BLaER1 treated with 17β-estradiol and CSF1 and Interleukin-3, amounts not matched to agents 10 nM and 100 nM (cell line): ENCODE data around the gene SAT1.
"Not testable (repeated sequence)": the region's sequence is repeated elsewhere in the genome, so short reads cannot be mapped to it uniquely, and the experiment has no call there.

Experiments
- H3K27ac ChIP-seq, 11 experiments: shearing (Covaris generic); formaldehyde crosslinking; 2 replicates each; pipeline ENCODE4 v1.8.1; 2022
- H3K27me3 ChIP-seq, 11 experiments: shearing (Covaris generic); formaldehyde crosslinking; 2 replicates each; pipeline ENCODE4 v1.8.1; 2022
- H3K36me3 ChIP-seq, 11 experiments: shearing (Covaris generic); formaldehyde crosslinking; 2 replicates each; pipeline ENCODE4 v1.8.1; 2022
- H3K4me1 ChIP-seq, 10 experiments: shearing (Covaris generic); formaldehyde crosslinking; 2 replicates each; pipeline ENCODE4 v1.8.1; 2022
- H3K4me2 ChIP-seq, 11 experiments: shearing (Covaris generic); formaldehyde crosslinking; 2 replicates each; pipeline ENCODE4 v1.8.1; 2022
- H3K4me3 ChIP-seq, 10 experiments: shearing (Covaris generic); formaldehyde crosslinking; 2 replicates each; pipeline ENCODE4 v1.8.1; 2022
- H3K9ac ChIP-seq, 11 experiments: shearing (Covaris generic); formaldehyde crosslinking; 2 replicates each; pipeline ENCODE4 v1.8.1; 2022
- H3K9me3 ChIP-seq, 11 experiments: shearing (Covaris generic); formaldehyde crosslinking; replicated peaks in 1 of 11; 2 replicates each; pipeline ENCODE4 v1.8.1; 2022
- H4K20me1 ChIP-seq, 11 experiments: shearing (Covaris generic); formaldehyde crosslinking; 2 replicates each; pipeline ENCODE4 v1.8.1; 2022
- Cebpa-rat ChIP-seq, 11 experiments: shearing (Covaris generic); IDR thresholded peaks; 2 replicates each; pipeline ENCODE4 v1.8.1; 2022

Gene SAT1

GRCh38 chrX:23782863-23783588 is at the start of gene SAT1:
Gene SAT1 (plus strand): TSS chrX:23783173. CDS start chrX:23783352, 179 bp downstream.
- Histone ChIP-seq H3K27me3 (no peaks in the 10 kb centered on the region), H3K4me1 (peaks cover 0 to 64% (median 36%) of the 10 kb centered on the region in 10 experiments; a peak in 16 of 20 replicates), H3K9ac (peak within 1 kb of the TSS; percentile 84 to 98 (median 89)), H3K36me3 (peaks cover 0 to 29% (median 21%) of the 10 kb centered on the region in 11 experiments; a peak in 18 of 22 replicates), H3K27ac (peak within 1 kb of the TSS; percentile 78 to 96 (median 92)), H4K20me1 (peaks cover 0 to 30% (median 8%) of the 10 kb centered on the region in 11 experiments; a peak in 12 of 22 replicates), H3K4me3 (peak within 1 kb of the TSS; percentile 67 to 79 (median 72)), H3K4me2 (peak within 1 kb of the TSS; percentile 47 to 84 (median 64)), H3K9me3 (peaks cover 6 to 34% (median 13%) of the 10 kb centered on the region in 11 experiments; a peak in 18 of 22 replicates)
- no peak for TF ChIP-seq Cebpa-rat (IDR thresholded peaks at IDR 0.05)

GRCh38 chrX:23736030-23736429 is 46.9 kb upstream of the SAT1 start:
- no peaks in the 10 kb centered on the region for H3K9me3 ChIP-seq
- no peak overlapping the region for H3K4me2 ChIP-seq
- H3K36me3 ChIP-seq = peaks cover 0 to 36% (median 0%) of the 10 kb centered on the region in 11 experiments; a peak in 5 of 22 replicates
- TF ChIP-seq Cebpa-rat (IDR thresholded peaks at IDR 0.05) = no peak
- H3K9ac ChIP-seq = no peak overlapping the region
- H3K4me1 ChIP-seq = peaks cover 0 to 39% (median 6%) of the 10 kb centered on the region in 10 experiments; a peak in 9 of 20 replicates
- no peak overlapping the region for H3K27ac ChIP-seq
- no peak overlapping the region for H3K4me3 ChIP-seq
- H4K20me1 ChIP-seq = peaks cover 0 to 81% (median 0%) of the 10 kb centered on the region in 11 experiments; a peak in 7 of 22 replicates
- H3K27me3 ChIP-seq = no peaks in the 10 kb centered on the region

- Histone ChIP-seq H3K9me3 (peaks cover 0 to 2% (median 0%) of the 10 kb centered on the region in 11 experiments; a peak in 1 of 22 replicates), H3K4me1 (peaks cover 0 to 34% (median 10%) of the 10 kb centered on the region in 10 experiments; a peak in 11 of 20 replicates), H3K4me3 (no peak overlapping the region), H3K36me3 (peaks cover 0 to 24% (median 0%) of the 10 kb centered on the region in 11 experiments; a peak in 3 of 22 replicates), H3K9ac (no peak overlapping the region), H3K27ac (no peak overlapping the region), H4K20me1 (peaks cover 0 to 77% (median 0%) of the 10 kb centered on the region in 11 experiments; a peak in 7 of 22 replicates), H3K4me2 (no peak overlapping the region), H3K27me3 (peaks cover 0 to 5% (median 2%) of the 10 kb centered on the region in 11 experiments; a peak in 6 of 22 replicates)
- TF ChIP-seq Cebpa-rat (IDR thresholded peaks at IDR 0.05) = no peak
These were observed 45.6 kb upstream of the SAT1 start for GRCh38 chrX:23737413-23737812.

- H3K27ac ChIP-seq = peak overlapping the region; percentile 58 to 93 (median 76)
- H3K4me2 ChIP-seq = peak overlapping the region; percentile 42 to 83 (median 66)
- peak overlapping the region; percentile 72 to 87 (median 77) for H3K9ac ChIP-seq
- peaks cover 0 to 17% (median 9%) of the 10 kb centered on the region in 11 experiments; a peak in 16 of 22 replicates for H3K9me3 ChIP-seq
- H3K4me3 ChIP-seq = peak overlapping the region; percentile 56 to 78 (median 67)
- H3K4me1 ChIP-seq = peaks cover 0 to 31% (median 11%) of the 10 kb centered on the region in 10 experiments; a peak in 12 of 20 replicates
- H3K36me3 ChIP-seq = no peaks in the 10 kb centered on the region
- H3K27me3 ChIP-seq = peaks cover 0 to 25% (median 15%) of the 10 kb centered on the region in 11 experiments; a peak in 13 of 22 replicates
- TF ChIP-seq Cebpa-rat (IDR thresholded peaks at IDR 0.05) = no peak
- peaks cover 0 to 36% (median 0%) of the 10 kb centered on the region in 11 experiments; a peak in 6 of 22 replicates for H4K20me1 ChIP-seq
These were observed 40.7 kb upstream of the SAT1 start for GRCh38 chrX:23742174-23742696.

GRCh38 chrX:23742697-23743622 is 40.0 kb upstream of the SAT1 start, which contains the start of gene ACOT9:
Gene ACOT9 (minus strand): TSS chrX:23743276. CDS start chrX:23743144, 132 bp downstream.
- peaks cover 0 to 31% (median 11%) of the 10 kb centered on the region in 10 experiments; a peak in 12 of 20 replicates for H3K4me1 ChIP-seq
- H4K20me1 ChIP-seq = peaks cover 0 to 29% (median 0%) of the 10 kb centered on the region in 11 experiments; a peak in 6 of 22 replicates
- peaks cover 0 to 25% (median 15%) of the 10 kb centered on the region in 11 experiments; a peak in 13 of 22 replicates for H3K27me3 ChIP-seq
- peak within 1 kb of the TSS; percentile 56 to 78 (median 67) for H3K4me3 ChIP-seq
- H3K36me3 ChIP-seq = no peaks in the 10 kb centered on the region
- TF ChIP-seq Cebpa-rat (IDR thresholded peaks at IDR 0.05) = no peak
- peak within 1 kb of the TSS; percentile 58 to 93 (median 76) for H3K27ac ChIP-seq
- H3K9ac ChIP-seq = peak within 1 kb of the TSS; percentile 72 to 87 (median 77)
- H3K9me3 ChIP-seq = peaks cover 0 to 17% (median 9%) of the 10 kb centered on the region in 11 experiments; a peak in 16 of 22 replicates
- peak within 1 kb of the TSS; percentile 42 to 83 (median 66) for H3K4me2 ChIP-seq

- H3K27me3 ChIP-seq = peaks cover 0 to 25% (median 15%) of the 10 kb centered on the region in 11 experiments; a peak in 13 of 22 replicates
- peaks cover 0 to 31% (median 11%) of the 10 kb centered on the region in 10 experiments; a peak in 12 of 20 replicates for H3K4me1 ChIP-seq
- H4K20me1 ChIP-seq = peaks cover 0 to 23% (median 0%) of the 10 kb centered on the region in 11 experiments; a peak in 6 of 22 replicates
- peak overlapping the region; percentile 54 to 93 (median 76); a peak in 20 of 22 replicates for H3K27ac ChIP-seq
- H3K9me3 ChIP-seq = peaks cover 0 to 17% (median 9%) of the 10 kb centered on the region in 11 experiments; a peak in 16 of 22 replicates
- H3K36me3 ChIP-seq = not testable (repeated sequence)
- peak overlapping the region; percentile 56 to 78 (median 67) for H3K4me3 ChIP-seq
- H3K9ac ChIP-seq = peak overlapping the region; percentile 72 to 87 (median 77); a peak in 19 of 22 replicates
- H3K4me2 ChIP-seq = peak overlapping the region; percentile 42 to 80 (median 65)
These were observed 39.4 kb upstream of the SAT1 start for GRCh38 chrX:23743623-23743971.

GRCh38 chrX:23745786-23746185 is 37.2 kb upstream of the SAT1 start:
- Histone ChIP-seq H3K4me3 (no peak overlapping the region), H4K20me1 (peaks cover 0 to 1% (median 0%) of the 10 kb centered on the region in 11 experiments; a peak in 1 of 22 replicates), H3K36me3 (no peaks in the 10 kb centered on the region), H3K4me1 (peaks cover 0 to 17% (median 11%) of the 10 kb centered on the region in 10 experiments; a peak in 12 of 20 replicates), H3K9ac (0 out of 22 replicates have a peak overlapping the region, but pooled peaks of 1 of the 11 experiments have one; percentile 31), H3K27me3 (peaks cover 0 to 25% (median 15%) of the 10 kb centered on the region in 11 experiments; a peak in 13 of 22 replicates), H3K27ac (peak overlapping the region in 2 of 11 experiments; percentile 34 to 45; a peak in 3 of 22 replicates), H3K4me2 (peak overlapping the region in 7 of 11 experiments; percentile 9 to 59 (median 32); a peak in 10 of 22 replicates), H3K9me3 (peaks cover 0 to 17% (median 9%) of the 10 kb centered on the region in 11 experiments; a peak in 16 of 22 replicates)
- no peak for TF ChIP-seq Cebpa-rat (IDR thresholded peaks at IDR 0.05)
